ENCODE measurements around the gene ERN2.
"Not testable (repeated sequence)": the region's sequence is repeated elsewhere in the genome, so short reads cannot be mapped to it uniquely, and the experiment has no call there.

Gene ERN2

DNA sequence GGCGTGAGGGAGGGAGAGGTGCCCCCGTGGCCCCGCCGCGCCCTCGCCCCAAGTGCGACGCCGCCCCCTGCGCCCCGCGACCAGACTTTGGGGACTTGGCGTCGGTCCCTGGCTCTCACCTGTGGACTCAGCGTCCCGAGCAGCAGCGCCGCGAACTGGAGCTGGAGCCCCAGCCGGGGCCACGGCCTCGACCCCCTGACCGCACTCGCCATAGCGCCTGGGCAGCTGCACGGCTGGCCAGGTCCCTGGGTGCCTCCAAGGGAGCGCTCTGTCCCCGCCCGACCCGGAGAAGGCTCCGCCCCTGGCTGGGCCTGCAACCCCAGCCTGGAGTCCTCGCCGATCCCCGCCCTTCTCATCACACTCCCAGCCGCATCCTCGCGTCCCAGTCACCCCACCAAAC lies at the start of gene ERN2:
Gene ERN2 (minus strand): TSS at position 247 of the 400 bp plus-strand sequence. CDS start 35 bp downstream, at position 212.
- FAIRE-seq (no peak), DNase-seq (ENCODE audit: insufficient read length, low spot score) (no peak)
- TF ChIP-seq, protein P1, sequence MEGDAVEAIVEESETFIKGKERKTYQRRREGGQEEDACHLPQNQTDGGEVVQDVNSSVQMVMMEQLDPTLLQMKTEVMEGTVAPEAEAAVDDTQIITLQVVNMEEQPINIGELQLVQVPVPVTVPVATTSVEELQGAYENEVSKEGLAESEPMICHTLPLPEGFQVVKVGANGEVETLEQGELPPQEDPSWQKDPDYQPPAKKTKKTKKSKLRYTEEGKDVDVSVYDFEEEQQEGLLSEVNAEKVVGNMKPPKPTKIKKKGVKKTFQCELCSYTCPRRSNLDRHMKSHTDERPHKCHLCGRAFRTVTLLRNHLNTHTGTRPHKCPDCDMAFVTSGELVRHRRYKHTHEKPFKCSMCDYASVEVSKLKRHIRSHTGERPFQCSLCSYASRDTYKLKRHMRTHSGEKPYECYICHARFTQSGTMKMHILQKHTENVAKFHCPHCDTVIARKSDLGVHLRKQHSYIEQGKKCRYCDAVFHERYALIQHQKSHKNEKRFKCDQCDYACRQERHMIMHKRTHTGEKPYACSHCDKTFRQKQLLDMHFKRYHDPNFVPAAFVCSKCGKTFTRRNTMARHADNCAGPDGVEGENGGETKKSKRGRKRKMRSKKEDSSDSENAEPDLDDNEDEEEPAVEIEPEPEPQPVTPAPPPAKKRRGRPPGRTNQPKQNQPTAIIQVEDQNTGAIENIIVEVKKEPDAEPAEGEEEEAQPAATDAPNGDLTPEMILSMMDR (IDR thresholded peaks at IDR 0.05; ENCODE audit: insufficient read depth, missing control alignments) = no peak

DNA sequence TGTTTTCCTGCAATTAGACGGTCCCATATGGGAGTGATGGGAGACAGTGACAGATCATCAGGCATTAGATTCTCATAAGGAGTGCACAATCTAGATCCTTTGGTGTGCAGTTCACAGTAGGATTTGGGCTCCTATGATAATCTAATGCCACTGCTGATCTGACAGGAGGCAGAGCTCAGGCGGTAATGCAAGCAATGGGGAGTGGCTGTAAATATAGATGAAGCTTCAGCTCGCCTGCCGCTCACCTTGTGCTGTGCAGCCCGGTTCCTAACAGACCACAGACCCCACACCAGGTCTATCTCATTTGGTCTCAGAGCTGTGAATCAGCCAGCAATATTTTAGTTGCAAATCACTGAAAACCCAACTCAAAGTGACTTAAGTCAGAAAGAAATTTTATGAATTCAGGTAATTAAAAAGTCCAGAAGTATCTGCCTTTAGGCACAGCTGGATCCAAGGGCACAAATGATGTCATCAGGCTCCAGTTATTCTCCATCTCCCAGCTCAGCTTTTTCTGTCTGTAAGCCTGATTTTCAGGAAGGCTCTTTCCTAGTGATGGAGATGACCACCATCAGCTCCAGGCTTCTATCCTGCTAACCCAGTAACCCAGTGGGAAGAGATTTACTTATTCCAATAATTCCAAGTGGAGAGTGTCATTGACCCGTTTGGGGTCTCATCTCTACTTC lies 45.1 kb upstream of the ERN2 start:
- TF ChIP-seq, protein P1 (IDR thresholded peaks at IDR 0.05; ENCODE audit: insufficient read depth, missing control alignments) = no peak
- DNase-seq (ENCODE audit: insufficient read length, low spot score) (no peak), FAIRE-seq (no peak)

DNA sequence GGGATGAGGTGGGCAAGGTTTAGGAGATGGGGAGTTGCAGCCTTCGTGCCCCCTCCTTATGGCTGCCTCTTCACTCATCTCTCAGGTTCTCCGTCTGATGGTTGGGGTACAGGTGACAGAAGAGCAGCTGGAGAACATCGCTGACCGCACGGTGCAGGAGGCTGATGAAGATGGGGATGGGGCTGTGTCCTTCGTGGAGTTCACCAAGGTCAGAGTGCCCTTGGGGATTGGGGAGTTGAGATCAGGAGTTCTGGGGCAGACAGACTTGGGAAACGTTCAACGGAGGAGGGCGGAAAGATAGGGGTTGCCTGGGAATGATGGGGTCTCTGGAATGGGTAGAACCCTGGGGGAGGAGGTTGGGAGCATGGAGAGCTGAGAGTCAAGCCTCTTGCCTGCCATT lies 44.1 kb upstream of the ERN2 start:
- no peak for FAIRE-seq
- no peak for DNase-seq (ENCODE audit: insufficient read length, low spot score)
- TF ChIP-seq, protein P1 (IDR thresholded peaks at IDR 0.05; ENCODE audit: insufficient read depth, missing control alignments) = no peak

DNA sequence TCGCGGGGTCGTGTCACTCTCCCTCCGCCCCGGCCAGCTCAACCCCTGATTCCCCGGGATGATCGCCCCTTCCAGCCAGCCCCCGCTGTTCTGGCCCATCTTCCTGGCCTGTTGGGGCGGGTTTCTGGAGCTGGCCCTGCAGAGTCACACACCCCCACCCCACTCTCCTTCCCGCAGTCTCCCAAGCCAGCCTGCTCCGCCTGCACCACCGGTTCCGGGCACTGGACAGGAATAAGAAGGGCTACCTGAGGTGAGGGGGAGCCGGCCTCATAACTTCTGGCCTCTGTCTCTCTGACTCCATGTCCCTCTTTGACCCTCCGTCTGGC lies 42.4 kb upstream of the ERN2 start:
- FAIRE-seq (no peak), DNase-seq (ENCODE audit: insufficient read length, low spot score) (no peak)
- TF ChIP-seq, protein P1 (IDR thresholded peaks at IDR 0.05; ENCODE audit: insufficient read depth, missing control alignments) = no peak

DNA sequence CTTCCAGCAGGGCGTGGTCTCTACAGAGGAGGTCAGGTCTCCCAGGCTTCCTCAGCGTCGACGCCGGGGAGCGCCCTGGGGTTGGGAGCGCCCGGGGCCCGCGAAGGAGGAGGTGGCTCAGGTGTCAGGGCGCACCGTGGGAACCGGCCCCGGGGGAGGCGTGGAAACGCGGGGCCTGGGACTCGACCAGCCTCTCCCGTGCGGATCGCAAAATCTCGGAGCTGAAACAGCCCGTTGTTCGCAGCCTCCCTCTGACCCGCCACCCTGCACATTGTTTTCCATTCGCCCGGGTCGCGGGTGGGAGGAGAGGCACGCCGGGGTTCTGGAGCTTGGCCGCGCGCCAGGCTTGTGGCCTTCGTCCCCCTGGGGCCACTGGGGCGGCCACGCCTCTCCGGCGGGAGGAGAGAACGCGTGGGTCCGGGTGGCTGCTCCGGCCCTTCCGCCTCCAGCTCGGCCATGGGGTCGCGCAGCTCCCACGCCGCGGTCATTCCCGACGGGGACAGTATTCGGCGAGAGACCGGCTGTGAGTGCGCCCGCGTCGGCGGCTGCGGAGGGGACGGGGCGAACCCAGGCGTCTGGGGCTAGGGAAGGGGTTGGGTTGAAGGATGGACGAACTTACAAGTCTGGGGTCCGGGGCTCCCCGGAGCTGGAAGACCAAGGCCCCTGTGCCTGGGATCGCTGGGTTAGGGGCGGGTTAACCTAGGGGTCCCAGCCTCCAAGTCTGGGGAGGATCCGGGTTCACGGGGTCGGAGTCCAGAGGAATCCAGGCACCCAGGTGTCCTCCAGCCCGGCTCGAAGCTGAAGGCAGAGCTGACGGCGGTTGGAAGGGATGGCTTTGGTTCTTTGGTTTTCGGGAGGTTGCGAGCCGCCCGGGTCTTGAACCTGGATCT lies 41.8 kb upstream of the ERN2 start, which contains the start of gene CHP2:
Gene CHP2 (plus strand): TSS at position 433 of the 890 bp plus-strand sequence. CDS start 24 bp downstream, at position 457.
- TF ChIP-seq, protein P1 (IDR thresholded peaks at IDR 0.05; ENCODE audit: insufficient read depth, missing control alignments) = no peak
- DNase-seq (ENCODE audit: insufficient read length, low spot score) (no peak), FAIRE-seq (no peak)

DNA sequence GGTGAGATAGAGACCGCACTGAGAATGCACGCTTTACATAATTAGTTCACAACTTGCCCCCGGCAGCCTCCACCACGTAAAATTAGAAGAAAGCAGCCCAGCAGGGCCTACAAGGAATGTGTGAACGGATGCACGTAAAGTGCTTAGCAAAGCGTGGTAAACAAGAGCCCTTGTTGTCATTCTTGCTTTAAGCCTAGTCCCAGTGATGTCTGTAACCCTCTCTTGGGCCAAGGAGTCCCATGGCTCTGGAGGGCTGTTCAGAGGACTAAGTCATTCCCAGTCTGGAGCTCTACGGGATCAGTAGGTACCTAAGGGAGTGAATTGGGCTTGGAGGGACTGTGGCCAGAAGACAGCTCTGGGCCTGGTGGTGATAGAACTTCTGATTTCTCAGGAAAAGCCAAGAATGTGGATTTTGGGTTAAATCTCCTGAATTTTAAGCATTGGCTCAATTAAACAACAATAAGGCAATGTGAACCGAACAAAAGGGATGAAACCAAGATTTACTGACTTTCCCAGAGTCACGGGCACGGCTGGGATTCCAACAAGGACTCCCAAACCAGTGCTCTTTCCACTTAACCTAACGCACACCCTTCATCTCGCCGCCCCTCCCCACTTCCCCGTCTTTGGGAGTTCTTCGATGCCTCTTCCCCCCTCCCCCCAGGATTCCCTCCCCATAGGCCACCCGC lies 41.0 kb upstream of the ERN2 start:
- DNase-seq (ENCODE audit: insufficient read length, low spot score) (no peak), FAIRE-seq (no peak)
- TF ChIP-seq, protein P1 (IDR thresholded peaks at IDR 0.05; ENCODE audit: insufficient read depth, missing control alignments) = no peak

DNA sequence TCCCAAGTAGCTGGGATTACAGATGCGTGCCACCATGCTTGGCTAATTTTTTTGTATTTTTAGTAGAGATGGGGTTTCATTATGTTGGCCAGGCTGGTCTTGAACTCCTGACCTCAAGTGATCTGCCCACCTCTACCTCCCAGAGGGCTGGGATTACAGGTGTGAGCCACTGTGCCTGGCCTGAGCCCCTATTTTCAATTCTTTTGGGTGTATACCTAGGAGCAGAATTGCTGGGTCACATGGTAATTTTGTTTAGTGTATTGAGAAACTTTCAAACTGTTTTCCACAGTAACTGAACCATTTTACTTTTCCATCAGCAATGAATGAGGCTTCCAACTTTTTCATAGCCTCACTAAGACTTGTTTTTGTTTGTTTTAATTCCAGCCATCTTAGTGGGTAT lies 38.0 kb upstream of the ERN2 start:
- not testable (repeated sequence) for FAIRE-seq; DNase-seq (ENCODE audit: insufficient read length, low spot score)
